GM19043 (cell line): ENCODE data around the gene POLR1G.
"Not testable (repeated sequence)": the region's sequence is repeated elsewhere in the genome, so short reads cannot be mapped to it uniquely, and the experiment has no call there.

Experiments used
- ATAC-seq: cut with Tn5 transposase; IDR thresholded peaks from one replicate; pipeline ENCODE4 v1.9.1; 2021; ENCODE audit warnings: low read depth; ENCODE audit not compliant: unreplicated experiment

POLR1G gene

DNA sequence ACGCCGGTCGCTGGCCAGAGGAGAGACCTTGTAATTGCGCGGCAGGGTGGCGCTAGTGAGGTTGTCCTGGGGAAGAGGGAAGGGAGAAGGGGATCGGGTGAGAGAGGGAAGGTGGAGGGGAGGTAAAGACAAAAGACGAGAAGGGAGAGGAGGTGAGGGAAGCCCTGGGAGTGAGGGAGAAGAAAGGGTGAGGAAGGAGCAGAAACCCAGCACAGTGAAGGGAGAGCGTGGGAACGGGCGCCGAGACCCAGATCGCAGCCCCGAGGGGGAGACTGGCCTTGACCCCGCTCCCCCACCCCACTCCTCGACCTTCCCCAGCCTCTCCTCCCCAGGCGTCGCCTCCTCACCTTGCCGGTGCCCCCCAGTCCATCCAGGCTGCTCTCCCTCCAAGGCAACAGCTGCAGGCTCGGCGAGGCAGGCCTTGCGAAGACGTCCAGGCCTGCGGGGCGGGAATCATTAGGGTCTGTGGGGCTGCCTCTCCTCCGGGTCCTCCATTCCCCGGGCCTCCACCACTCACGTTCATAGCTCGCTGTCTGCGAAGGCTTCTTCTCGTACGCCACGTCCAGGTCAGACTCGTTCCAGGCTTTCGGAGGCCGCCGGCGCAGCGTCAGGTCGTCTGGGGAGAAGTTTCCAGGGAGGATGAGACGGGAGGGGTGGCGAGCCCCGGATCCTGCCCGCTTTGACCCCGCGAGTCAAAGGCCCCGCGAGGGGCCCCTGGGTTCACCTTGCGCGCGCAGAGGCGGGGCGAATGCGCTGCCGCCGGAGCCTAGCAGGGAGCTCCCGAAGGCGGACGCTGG, 10.4 kb upstream of the POLR1G start:
- no peak for ATAC-seq

GRCh38 chr19:45400192-45400591, 6.3 kb upstream of the POLR1G start:
- no peak for ATAC-seq

DNA sequence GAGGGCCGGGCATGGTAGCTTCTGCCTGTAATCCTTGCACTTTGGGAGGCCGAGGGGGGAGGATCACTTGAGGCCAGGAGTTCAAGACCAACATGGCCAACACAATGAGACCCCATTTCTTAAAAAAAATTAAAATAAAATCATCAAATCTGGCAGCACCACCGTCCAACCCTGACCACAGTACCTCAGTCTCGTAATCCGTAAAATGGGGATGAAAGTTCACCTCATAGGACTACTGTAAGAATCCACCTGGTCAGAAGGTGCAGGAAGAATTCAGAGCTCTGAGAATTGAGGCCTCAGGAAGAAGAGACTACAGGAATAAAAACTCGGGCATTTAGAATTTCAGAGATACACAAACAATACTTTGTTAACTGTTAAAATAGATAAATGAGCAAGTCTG, 4.6 kb upstream of the POLR1G start:
- no peak for ATAC-seq

DNA sequence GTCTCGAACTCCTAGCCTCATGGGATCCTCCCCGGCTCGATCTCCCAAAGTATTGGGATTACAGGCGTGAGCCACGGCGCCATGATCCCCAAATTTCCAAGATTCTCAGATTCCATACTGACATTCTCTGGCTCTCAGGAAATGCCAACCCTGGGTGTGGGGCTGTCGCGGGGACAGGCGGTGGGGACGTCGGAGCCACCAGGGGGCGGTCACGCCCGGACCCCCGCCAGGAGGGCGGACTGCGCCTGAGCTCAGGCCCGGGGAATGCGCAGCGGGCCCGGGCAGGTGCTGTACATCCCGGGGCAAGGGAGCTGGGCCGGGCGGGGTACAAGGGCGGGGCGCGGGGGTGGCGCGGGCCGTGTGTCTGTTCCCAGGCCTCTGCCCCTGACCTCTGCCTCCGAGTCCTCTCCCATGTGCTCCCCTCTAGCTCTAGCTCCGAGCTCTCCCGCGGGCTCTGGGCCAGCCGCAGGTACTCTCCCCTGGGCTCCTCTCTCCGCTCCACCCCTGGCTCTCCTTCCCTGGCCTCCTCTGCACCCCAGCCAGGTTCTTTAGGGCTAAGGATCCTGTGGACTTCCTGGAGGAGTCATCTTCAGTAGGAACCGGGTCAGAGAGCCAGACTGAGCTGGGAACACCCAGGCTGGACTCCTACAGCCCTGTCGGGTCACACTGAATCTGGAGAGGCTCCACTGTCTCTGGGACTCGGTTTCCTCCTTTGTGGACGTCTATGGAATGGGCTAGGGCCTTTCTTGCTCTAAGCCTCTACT, 4.0 kb upstream of the POLR1G start:
- ATAC-seq, result no peak

DNA sequence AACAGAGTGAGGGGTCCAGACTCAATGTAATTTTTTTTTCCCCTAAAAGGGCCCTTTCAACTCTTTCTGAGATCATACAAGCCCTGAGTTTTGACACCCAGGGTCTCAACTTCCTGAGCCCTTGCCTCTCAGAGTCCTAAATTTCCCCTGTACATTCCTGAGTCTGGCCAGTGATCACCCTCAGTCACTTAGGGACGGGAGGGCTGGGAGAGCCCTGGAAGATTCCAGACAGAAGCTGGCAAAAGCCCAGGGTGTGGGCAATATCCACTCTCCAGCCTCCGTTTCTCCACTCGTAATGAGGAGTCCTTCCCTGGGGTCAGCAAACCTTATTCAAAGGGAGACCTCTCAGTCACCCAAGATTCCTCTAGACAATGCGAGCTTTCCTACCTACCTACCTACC, 3.2 kb upstream of the POLR1G start:
- no peak for ATAC-seq

DNA sequence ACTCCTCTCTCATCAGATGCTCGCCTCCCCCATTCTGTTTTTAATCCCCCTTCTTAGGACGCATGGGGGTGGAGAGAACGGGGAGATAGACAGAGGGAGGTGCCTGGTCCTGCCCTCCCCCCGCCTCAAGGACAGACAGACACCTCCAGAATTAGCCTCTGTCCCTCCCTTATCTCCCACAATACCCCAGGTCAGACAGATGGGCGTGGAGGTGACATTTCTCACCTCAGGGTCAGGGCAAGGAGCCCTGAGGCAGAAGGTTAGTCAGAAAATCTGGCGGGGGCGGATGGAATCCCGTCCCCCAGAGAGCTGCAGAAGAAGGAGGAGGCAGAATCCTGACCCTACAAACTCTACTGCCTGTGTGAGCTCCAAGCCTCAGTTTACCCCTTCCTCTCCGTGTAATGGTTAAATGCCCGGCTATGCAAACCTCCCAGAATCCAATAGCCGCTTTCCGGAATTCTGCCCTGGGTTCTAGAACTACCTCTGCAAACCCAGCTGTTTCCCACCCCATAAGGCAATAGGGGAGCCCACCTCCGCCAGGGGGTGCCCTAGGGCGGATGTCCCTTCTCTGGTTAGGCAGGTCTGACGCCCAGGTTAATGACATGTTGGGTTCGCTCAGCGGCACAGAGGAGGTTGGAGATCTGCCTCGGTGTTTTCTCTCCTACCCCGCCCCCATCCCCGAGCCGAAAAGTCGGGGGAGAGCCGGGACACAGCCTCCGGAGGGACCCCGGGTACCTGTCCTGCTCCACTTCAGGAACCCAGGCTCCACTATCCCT, 2.5 kb upstream of the POLR1G start:
- ATAC-seq, result no peak

DNA sequence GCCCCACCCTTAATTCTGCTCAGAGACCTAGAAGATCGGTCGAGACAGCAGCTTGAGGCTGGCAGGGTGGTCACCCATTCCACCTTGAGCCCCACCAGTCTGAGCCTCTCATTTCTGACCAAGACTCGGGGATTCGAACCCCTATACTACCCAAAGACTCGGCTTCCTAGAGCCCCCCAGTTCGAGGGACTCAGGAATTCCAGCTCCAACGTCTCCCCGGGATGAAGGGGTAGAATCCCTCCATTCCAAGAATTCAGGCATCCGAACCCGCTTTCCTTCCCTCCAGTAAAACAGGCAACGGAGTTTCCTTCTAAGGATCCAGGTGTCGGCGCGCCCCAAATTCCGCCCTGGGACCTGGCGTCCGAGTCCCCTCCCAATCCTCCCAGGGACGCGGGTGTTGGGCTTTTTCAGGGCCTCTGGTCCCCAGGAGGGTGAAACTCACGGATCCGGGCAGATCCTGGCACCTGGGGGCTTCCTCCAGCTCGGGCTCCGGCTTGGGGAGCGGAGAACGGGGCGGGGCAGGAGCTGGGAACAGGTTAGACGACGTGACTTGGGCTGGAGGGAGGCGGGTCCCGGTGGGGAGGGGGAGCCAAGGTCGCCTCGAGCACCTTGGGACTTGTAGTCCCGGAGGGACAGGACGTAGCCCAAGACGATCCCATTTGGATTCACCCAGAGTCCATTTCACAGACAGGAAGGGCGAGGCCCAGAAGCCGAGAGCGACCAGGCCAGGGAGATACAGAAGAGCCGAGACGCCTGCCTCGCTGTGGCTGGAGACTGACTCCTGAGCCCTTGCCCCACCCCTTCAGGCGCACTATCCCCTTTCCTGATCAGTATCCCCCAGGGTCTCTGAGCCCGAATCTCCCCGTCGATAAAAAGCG, 1.6 kb upstream of the POLR1G start, which contains the start of gene PPP1R13L:
PPP1R13L (minus strand) TSS at position 513 of the 878 bp plus-strand sequence. CDS start 6,751 bp downstream, outside the sequence.
- ATAC-seq, result no peak

- ATAC-seq, result peak; percentile 35
Measured at GRCh38 chr19:45405435-45406225, 814 bp upstream of the POLR1G start.

GRCh38 chr19:45407091-45407375, 589 bp downstream of the POLR1G start:
- ATAC-seq, result no peak

DNA sequence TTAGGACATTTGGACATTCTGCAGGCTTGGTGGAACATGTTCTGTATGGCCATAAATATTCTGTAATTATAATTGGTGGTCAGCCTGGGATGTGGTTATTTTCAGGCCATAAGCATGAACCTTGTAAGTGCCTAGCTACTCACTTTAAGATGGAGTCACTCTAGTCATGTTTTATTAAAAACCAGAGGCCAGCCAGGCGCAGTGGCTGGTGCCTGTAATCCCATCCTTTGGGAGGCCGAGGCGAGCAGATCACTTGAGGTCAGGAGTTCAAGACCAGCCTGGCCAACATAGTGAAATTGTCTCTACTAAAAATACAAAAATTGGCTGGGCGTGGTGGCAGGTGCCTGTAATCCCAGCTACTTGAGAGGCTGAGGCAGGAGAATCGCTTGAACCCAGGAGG, 1.1 kb downstream of the POLR1G start:
- not testable (repeated sequence) for ATAC-seq

DNA sequence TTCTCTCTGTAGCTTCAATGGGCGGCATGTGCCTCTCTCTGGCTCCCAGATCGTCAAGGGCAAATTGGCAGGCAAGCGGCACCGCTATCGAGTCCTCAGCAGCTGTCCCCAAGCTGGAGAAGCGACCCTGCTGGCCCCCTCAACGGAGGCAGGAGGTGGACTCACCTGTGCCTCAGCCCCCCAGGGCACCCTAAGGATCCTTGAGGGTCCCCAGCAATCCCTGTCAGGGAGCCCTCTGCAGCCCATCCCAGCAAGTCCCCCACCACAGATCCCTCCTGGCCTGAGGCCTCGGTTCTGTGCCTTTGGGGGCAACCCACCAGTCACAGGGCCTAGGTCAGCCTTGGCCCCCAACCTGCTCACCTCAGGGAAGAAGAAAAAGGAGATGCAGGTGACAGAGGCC, 1.7 kb downstream of the POLR1G start:
- ATAC-seq, result no peak

DNA sequence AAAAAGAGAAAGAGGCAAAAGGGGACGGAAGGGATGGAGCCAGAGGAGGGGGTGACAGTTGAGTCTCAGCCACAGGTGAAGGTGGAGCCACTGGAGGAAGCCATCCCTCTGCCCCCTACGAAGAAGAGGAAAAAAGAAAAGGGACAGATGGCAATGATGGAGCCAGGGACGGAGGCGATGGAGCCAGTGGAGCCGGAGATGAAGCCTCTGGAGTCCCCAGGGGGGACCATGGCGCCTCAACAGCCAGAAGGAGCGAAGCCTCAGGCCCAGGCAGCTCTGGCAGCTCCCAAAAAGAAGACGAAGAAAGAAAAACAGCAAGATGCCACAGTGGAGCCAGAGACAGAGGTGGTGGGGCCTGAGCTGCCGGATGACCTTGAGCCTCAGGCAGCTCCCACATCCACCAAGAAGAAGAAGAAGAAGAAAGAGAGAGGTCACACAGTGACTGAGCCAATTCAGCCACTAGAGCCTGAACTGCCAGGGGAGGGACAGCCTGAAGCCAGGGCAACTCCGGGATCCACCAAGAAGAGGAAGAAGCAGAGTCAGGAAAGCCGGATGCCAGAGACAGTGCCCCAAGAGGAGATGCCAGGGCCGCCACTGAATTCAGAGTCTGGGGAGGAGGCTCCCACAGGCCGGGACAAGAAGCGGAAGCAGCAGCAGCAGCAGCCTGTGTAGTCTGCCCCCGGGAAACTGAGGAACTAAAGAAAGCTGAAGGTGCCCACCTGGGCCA, 2.5 kb downstream of the POLR1G start:
- no peak for ATAC-seq

GRCh38 chr19:45409557-45409920, 3.1 kb downstream of the POLR1G start:
- no peak for ATAC-seq

GRCh38 chr19:45410330-45410729, 3.9 kb downstream of the POLR1G start:
- not testable (repeated sequence) for ATAC-seq

DNA sequence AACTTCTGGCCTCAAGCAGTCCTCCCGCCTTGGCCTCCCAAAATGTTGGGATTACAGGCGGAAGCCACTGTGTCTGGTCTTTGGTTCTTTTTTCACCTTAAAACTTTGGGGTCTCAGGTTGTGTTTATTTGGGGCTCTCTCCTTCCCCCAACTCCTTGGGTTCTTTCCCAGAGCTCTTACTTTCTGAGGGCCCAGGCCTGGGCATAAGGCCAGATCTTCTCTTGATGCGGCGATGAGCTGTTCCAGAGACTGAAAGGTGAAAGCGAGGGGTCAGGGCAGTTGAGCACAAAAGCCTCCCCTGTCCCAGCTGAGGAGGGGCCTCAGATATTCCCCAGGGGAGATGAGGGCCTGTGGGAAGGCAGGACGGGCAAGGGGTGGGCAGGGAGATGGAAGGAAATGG, 7.1 kb downstream of the POLR1G start:
- ATAC-seq, result no peak

- ATAC-seq, result no peak
Measured at GRCh38 chr19:45414468-45414867, 8.0 kb downstream of the POLR1G start.

- no peak for ATAC-seq
Measured at GRCh38 chr19:45417151-45417550, 10.7 kb downstream of the POLR1G start.

DNA sequence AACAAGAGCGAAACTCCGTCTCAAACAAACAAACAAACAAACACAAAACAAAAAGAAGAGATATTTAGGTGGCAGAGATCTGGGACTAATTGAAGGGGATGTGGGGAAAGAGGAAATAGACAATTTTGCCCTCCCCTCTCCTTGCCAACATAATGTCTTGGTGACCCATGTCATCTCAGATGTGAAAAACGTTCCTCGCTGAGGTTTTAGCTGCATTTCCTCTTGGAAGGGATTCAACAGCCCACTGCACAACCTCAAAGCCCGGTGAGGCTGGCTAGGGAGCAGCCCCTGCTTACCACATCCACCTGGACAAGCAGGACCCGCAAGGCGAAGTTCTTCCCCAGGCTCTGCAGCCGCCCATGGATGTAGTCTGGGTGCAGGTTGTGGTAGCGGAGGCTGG, 12.4 kb downstream of the POLR1G start:
- ATAC-seq, result no peak

DNA sequence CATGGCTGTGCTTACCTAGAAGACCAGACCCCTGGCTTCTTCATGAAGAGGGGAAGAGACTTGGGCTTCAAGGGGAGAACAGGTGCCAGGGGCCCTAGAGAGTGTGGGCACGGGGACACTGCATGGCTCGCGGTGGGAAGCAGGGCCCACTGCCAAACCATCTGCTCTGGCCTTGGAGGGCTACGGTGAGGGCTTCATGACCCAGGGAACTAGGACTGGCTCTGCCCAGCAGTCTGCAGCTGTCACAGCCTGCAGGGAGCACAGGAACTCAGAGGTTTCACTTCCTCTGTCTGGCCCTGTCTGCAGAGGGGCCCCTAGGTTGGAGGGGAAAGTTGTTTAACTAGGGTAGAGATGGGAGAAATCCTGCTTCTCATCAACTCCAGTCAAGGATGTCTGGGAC, 13.0 kb downstream of the POLR1G start:
- ATAC-seq, result peak; percentile 76
